Measurements from ENCODE around the gene CADM1. TPM values are rescaled to one million over a fixed set of nuclear protein-coding genes. Genes with fewer than 3 reads are reported as not detected.

Gene CADM1
- total RNA-seq, 1 experiment from 2014 or later: 1.1 TPM

DNA sequence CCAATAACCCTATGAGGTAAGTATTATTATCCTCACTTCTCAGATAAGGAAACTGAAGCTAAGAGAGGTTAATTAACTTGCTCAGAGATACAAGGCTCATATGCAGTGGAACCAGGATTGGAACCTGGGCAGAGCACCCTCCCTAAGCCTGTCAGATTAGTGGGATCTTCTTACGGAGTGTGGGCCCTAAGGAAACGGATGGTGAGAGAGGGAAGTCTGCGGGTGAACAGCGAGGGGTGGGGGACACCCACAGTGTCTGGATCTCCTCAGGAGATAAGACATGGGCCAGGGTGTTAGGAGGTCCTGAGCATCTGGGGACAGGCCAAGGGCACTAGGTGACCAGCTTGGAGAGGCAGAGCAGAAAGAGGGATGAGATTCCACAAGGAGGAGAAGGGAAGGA is 376.0 kb downstream of the CADM1 start:
- Histone ChIP-seq H3K36me3 (ENCODE audit: low read depth, low read length) (no peaks in the 10 kb centered on the region), H4K20me1 (ENCODE audit: low read length) (no peaks in the 10 kb centered on the region), H3K27me3 (ENCODE audit: low read length) (no peaks in the 10 kb centered on the region), H3K4me2 (ENCODE audit: low read length) (no peak overlapping the region), H3K4me3 (ENCODE audit: low read length) (no peak overlapping the region), H3K4me1 (ENCODE audit: insufficient read depth, low read length) (no peaks in the 10 kb centered on the region), H3K9me2 (replicated peaks; ENCODE audit: low read length) (no peaks in the 10 kb centered on the region), H3K9me3 (ENCODE audit: low read length) (peaks cover 19% of the 10 kb centered on the region; the same call in 1 of the 2 replicates), H3K9ac (ENCODE audit: low read length) (no peak overlapping the region), H3K27ac (ENCODE audit: low read length) (no peak overlapping the region), H3F3A (ENCODE audit: low read length, unreplicated experiment) (no peaks in the 10 kb centered on the region), H2AFZ (ENCODE audit: low read length) (no peak overlapping the region), H3K79me2 (ENCODE audit: low read length) (no peaks in the 10 kb centered on the region)
- ATAC-seq (no peak), DNase-seq (no peak)
- intact Hi-C loops (cut with micrococcal nuclease): no loop called here
- no TSS peak for BruUV-seq (replicated peaks)
- CTCF ChIA-PET: no interaction called here
- TF ChIP-seq EZH2 (IDR thresholded peaks at IDR 0.05; ENCODE audit: low read length, unreplicated experiment) (no peak), EZH2phosphoT487 (IDR thresholded peaks at IDR 0.05; ENCODE audit: borderline replicate concordance, low read length) (no peak)
- TF ChIP-seq, protein P1, sequence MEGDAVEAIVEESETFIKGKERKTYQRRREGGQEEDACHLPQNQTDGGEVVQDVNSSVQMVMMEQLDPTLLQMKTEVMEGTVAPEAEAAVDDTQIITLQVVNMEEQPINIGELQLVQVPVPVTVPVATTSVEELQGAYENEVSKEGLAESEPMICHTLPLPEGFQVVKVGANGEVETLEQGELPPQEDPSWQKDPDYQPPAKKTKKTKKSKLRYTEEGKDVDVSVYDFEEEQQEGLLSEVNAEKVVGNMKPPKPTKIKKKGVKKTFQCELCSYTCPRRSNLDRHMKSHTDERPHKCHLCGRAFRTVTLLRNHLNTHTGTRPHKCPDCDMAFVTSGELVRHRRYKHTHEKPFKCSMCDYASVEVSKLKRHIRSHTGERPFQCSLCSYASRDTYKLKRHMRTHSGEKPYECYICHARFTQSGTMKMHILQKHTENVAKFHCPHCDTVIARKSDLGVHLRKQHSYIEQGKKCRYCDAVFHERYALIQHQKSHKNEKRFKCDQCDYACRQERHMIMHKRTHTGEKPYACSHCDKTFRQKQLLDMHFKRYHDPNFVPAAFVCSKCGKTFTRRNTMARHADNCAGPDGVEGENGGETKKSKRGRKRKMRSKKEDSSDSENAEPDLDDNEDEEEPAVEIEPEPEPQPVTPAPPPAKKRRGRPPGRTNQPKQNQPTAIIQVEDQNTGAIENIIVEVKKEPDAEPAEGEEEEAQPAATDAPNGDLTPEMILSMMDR (conservative IDR thresholded peaks at IDR 0.05; ENCODE audit: low read depth, low read length): no peak
- POLR2A ChIA-PET (ENCODE audit: unreplicated experiment): no interaction called here

DNA sequence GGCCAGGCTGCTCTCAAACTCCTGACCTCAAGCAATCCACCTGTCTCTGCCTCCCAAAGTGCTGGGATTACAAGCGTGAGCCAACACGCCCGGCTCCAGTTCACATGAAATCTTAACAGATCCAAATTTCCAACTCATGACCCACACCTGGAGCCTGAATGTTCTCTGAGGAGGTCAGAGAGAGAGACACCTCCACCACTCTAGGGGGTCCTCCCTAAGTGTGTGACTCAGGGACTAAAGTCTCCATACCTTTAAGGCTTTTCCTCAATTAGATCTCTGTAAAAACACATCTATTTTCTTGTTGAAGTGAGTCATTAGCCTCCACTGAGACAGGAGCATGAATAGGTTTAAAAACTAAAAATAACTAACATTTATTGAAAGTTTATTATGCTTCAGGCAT is 376.4 kb downstream of the CADM1 start:
- H3K9me3 ChIP-seq (ENCODE audit: low read length): peaks cover 17% of the 10 kb centered on the region; the same call in 1 of the 2 replicates
- no peak overlapping the region for H3K4me2 ChIP-seq (ENCODE audit: low read length)
- H3K9ac ChIP-seq (ENCODE audit: low read length): no peak overlapping the region
- no peaks in the 10 kb centered on the region for H3K79me2 ChIP-seq (ENCODE audit: low read length)
- H3K27ac ChIP-seq (ENCODE audit: low read length): no peak overlapping the region
- TF ChIP-seq EZH2 (IDR thresholded peaks at IDR 0.05; ENCODE audit: low read length, unreplicated experiment) (no peak), EZH2phosphoT487 (IDR thresholded peaks at IDR 0.05; ENCODE audit: borderline replicate concordance, low read length) (no peak)
- TF ChIP-seq, protein P1 (conservative IDR thresholded peaks at IDR 0.05; ENCODE audit: low read depth, low read length): no peak
- BruUV-seq (replicated peaks): no TSS peak
- ChIA-PET CTCF (no interaction called here), POLR2A (ENCODE audit: unreplicated experiment) (no interaction called here)
- H3K9me2 ChIP-seq (replicated peaks; ENCODE audit: low read length): no peaks in the 10 kb centered on the region
- intact Hi-C loops (cut with micrococcal nuclease): no loop called here
- DNase-seq (no peak), ATAC-seq (no peak)
- no peak overlapping the region for H3K4me3 ChIP-seq (ENCODE audit: low read length)
- H4K20me1 ChIP-seq (ENCODE audit: low read length): no peaks in the 10 kb centered on the region
- no peaks in the 10 kb centered on the region for H3K36me3 ChIP-seq (ENCODE audit: low read depth, low read length)
- no peaks in the 10 kb centered on the region for H3K27me3 ChIP-seq (ENCODE audit: low read length)
- no peaks in the 10 kb centered on the region for H3F3A ChIP-seq (ENCODE audit: low read length, unreplicated experiment)
- no peaks in the 10 kb centered on the region for H3K4me1 ChIP-seq (ENCODE audit: insufficient read depth, low read length)
- H2AFZ ChIP-seq (ENCODE audit: low read length): no peak overlapping the region

DNA sequence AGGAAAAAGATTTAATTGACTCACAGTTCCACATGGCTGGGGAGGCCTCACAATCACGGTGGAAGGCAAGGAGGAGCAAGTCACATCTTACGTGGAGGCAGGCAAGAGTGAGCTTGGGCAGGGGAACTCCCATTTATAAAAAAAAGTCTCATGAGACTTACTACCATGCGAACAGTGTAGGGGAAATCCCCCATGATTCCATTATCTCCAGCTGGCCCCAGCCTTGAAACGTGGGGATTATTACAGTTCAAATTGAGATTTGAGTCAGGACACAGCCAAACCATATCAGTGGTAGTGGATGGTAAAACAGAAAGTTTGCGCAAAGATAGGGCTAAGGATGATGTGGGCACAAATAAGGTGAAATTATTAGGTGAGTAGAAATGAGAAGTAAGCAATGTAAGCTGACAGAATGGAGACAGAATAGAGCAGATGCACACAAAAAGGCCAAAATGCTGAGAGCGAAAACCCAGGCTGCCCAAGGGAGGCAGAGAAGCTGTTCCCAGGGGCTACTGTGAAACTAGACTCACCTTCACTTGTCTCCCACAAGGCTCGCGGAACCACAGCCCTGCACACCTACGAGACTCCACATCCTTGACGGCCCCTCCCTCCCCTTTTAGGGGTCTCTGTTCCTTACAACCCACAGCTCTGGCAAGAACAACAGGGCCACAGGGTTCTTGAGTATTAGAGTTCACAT is 377.6 kb downstream of the CADM1 start:
- Histone ChIP-seq H3K9me2 (replicated peaks; ENCODE audit: low read length) (no peaks in the 10 kb centered on the region), H3K9me3 (ENCODE audit: low read length) (0 out of 2 replicates have a peak, but pooled peaks cover 7% of the 10 kb centered on the region), H3K27ac (ENCODE audit: low read length) (no peak overlapping the region), H3K4me2 (ENCODE audit: low read length) (no peak overlapping the region), H3K4me1 (ENCODE audit: insufficient read depth, low read length) (no peaks in the 10 kb centered on the region), H4K20me1 (ENCODE audit: low read length) (no peaks in the 10 kb centered on the region), H3K9ac (ENCODE audit: low read length) (no peak overlapping the region), H3K79me2 (ENCODE audit: low read length) (no peaks in the 10 kb centered on the region), H2AFZ (ENCODE audit: low read length) (no peak overlapping the region), H3K27me3 (ENCODE audit: low read length) (no peaks in the 10 kb centered on the region), H3K4me3 (ENCODE audit: low read length) (no peak overlapping the region), H3F3A (ENCODE audit: low read length, unreplicated experiment) (no peaks in the 10 kb centered on the region), H3K36me3 (ENCODE audit: low read depth, low read length) (no peaks in the 10 kb centered on the region)
- ChIA-PET POLR2A (ENCODE audit: unreplicated experiment) (no interaction called here), CTCF (no interaction called here)
- no TSS peak for BruUV-seq (replicated peaks)
- DNase-seq (no peak), ATAC-seq (no peak)
- TF ChIP-seq, protein P1 (conservative IDR thresholded peaks at IDR 0.05; ENCODE audit: low read depth, low read length): no peak
- TF ChIP-seq EZH2 (IDR thresholded peaks at IDR 0.05; ENCODE audit: low read length, unreplicated experiment) (no peak), EZH2phosphoT487 (IDR thresholded peaks at IDR 0.05; ENCODE audit: borderline replicate concordance, low read length) (no peak)
- intact Hi-C loops (cut with micrococcal nuclease): no loop called here
